AG04449 (cell line): ENCODE measurements around the gene NPBWR2.

Experiments used
- CTCF ChIA-PET: fragments of 350-600 bp; formaldehyde crosslinking; extraction: SDS; loops from one replicate; lab custom pipeline; 2021; ENCODE audit warnings: antibody characterized with exemption; lab: Yijun Ruan, JAX
- POLR2A ChIA-PET: fragments of 400-600, 350-600 bp; formaldehyde crosslinking; extraction: SDS; loops from one replicate; lab custom pipeline; 2020; ENCODE audit warnings: antibody characterized with exemption, inconsistent platforms; lab: Yijun Ruan, JAX
- DNase-seq: peaks from one replicate; pipeline ENCODE4 v3.0.0-alpha.2; 2010; ENCODE audit warnings: low read depth, low spot score
- H3K4me3 ChIP-seq: 2 replicates; pipeline ENCODE4 v1.5.1; 2011; ENCODE audit warnings: low read depth, mild to moderate bottlenecking, control low read depth, low read length
- CTCF ChIP-seq: IDR thresholded peaks from one replicate; pipeline ENCODE4 v1.5.1; 2011; ENCODE audit warnings: mild to moderate bottlenecking, moderate library complexity, low read length, control low read depth, inconsistent platforms; ENCODE audit not compliant: insufficient read depth; ENCODE audit errors: missing control alignments

NPBWR2 gene

GRCh38 chr20:64113444-64113775 is 6.0 kb upstream of the NPBWR2 start:
- TF ChIP-seq CTCF: no peak
- no peak for DNase-seq
- no peak overlapping the region for H3K4me3 ChIP-seq
- CTCF ChIA-PET: interaction anchor here (1.4 kb wide), 1 partner anchor 75 kb away, joined by 4 read pairs; no protein-coding TSS in a partner anchor
- POLR2A ChIA-PET: no interaction called here

GRCh38 chr20:64112691-64113443 is 5.5 kb upstream of the NPBWR2 start:
- POLR2A ChIA-PET: no interaction called here
- no peak overlapping the region for H3K4me3 ChIP-seq
- no peak for DNase-seq
- CTCF ChIA-PET: interaction anchor here (1.4 to 6.6 kb wide), 2 partner anchors 8 to 75 kb away, joined by 4 to 52 read pairs; no protein-coding TSS in a partner anchor
- no peak for TF ChIP-seq CTCF

GRCh38 chr20:64111841-64112641 is 4.7 kb upstream of the NPBWR2 start:
- CTCF ChIA-PET: interaction anchor here (2.1 to 6.6 kb wide), 2 partner anchors 9 to 10 kb away, joined by 7 to 52 read pairs; no protein-coding TSS in a partner anchor
- POLR2A ChIA-PET: no interaction called here
- TF ChIP-seq CTCF: no peak
- H3K4me3 ChIP-seq: no peak overlapping the region
- no peak for DNase-seq

- no peak for TF ChIP-seq CTCF
- DNase-seq: no peak
- H3K4me3 ChIP-seq: no peak overlapping the region
- ChIA-PET CTCF (interaction anchor here (1.5 to 6.6 kb wide), 3 partner anchors 9 to 50 kb away, joined by 3 to 52 read pairs (median 7); no protein-coding TSS in a partner anchor), POLR2A (no interaction called here)
These were observed 3.2 kb upstream of the NPBWR2 start for GRCh38 chr20:64110411-64111068.

- ChIA-PET POLR2A (no interaction called here), CTCF (interaction anchor here (1.5 to 6.6 kb wide), 2 partner anchors 11 to 49 kb away, joined by 3 to 52 read pairs; no protein-coding TSS in a partner anchor)
- no peak for TF ChIP-seq CTCF
- no peak for DNase-seq
- H3K4me3 ChIP-seq: no peak overlapping the region
These were observed 2.5 kb upstream of the NPBWR2 start for GRCh38 chr20:64109831-64110391.
